ENCODE measurements around the gene GMEB2.

GRCh38 chr20:63539092-63539430 lies 87.8 kb downstream of the GMEB2 start:
- TF ChIP-seq EZH2 (IDR thresholded peaks at IDR 0.05): no peak
- no peak for TF ChIP-seq POLR2AphosphoS5 (IDR thresholded peaks at IDR 0.05; ENCODE audit: borderline replicate concordance, low read depth, low read length)

Measured in SK-N-MC (cell line).